HepG2 (cell line): ENCODE measurements around the gene ESYT3. TPM values are rescaled to one million over a fixed set of nuclear protein-coding genes. Genes with fewer than 3 reads are reported as not detected.

Source experiments
- ATAC-seq: fragments of 200-7000 bp; cut with Tn5 transposase; 3 replicates; pipeline ENCODE4 v1.9.1; 2020; ENCODE audit warnings: mild to moderate bottlenecking, moderate library complexity
- BruUV-seq: library from RNA; stranded (reverse); fragments of 400-500 nt; replicated peaks from 2 replicates; lab custom pipeline; 2021; lab: Mats Ljungman, UMichigan
- CTCF ChIA-PET: fragments of 300-600 bp; formaldehyde crosslinking; extraction: SDS; loops from one replicate; lab custom pipeline; 2021; ENCODE audit warnings: low total read pairs, inconsistent platforms, low intra/inter-chr PET ratio; lab: Yijun Ruan, JAX
- POLR2A ChIA-PET: fragments of 350-600 bp; sonication (Branson Sonifier 250); formaldehyde crosslinking; loops from one replicate; lab custom pipeline; 2020; ENCODE audit warnings: antibody characterized with exemption, inconsistent platforms; lab: Yijun Ruan, JAX
- DNase-seq: peaks from one replicate; pipeline ENCODE4 v3.0.0-alpha.2; 2015; ENCODE audit warnings: low spot score
- FAIRE-seq: peaks from 3 replicates; lab custom pipeline; 2011; peaks lifted over from hg19 to GRCh38; lab: Jason Lieb, UNC
- H2AFZ ChIP-seq: one replicate; pipeline ENCODE4 v1.6.1; 2011; ENCODE audit warnings: low read length, inconsistent platforms
- H3K27ac ChIP-seq: fragments of 300-600 bp; 3 replicates; pipeline ENCODE4 v1.8.0; 2011; ENCODE audit warnings: mixed run types, mild to moderate bottlenecking, mixed read lengths, low read length, inconsistent platforms; ENCODE audit not compliant: insufficient read depth; ENCODE audit errors: extremely low read length
- H3K27me3 ChIP-seq, 2 experiments: fragments of 200-600 bp in 1 of 2; 2 replicates in 1 of 2; 3 replicates in 1 of 2; pipeline versions ENCODE4 v1.6.0 to v1.8.0; 2011; ENCODE audit warnings: low read length in 2 of 2, mild to moderate bottlenecking in 2 of 2, moderate library complexity in 2 of 2, inconsistent platforms in 1 of 2; ENCODE audit not compliant: insufficient read depth in 2 of 2, control insufficient read depth in 1 of 2
- H3K36me3 ChIP-seq, 2 experiments: fragments of 200-600 bp in 1 of 2; replicated peaks in 1 of 2; 2 replicates in 1 of 2; 3 replicates in 1 of 2; pipeline versions ENCODE4 v1.5.1 to v1.8.0; 2011; ENCODE audit warnings: low read length in 2 of 2, inconsistent platforms in 1 of 2; ENCODE audit not compliant: insufficient read depth in 2 of 2, control insufficient read depth in 1 of 2
- H3K4me1 ChIP-seq: 2 replicates; pipeline ENCODE4 v1.5.1; 2012; ENCODE audit warnings: low read length, inconsistent platforms; ENCODE audit not compliant: insufficient read depth
- H3K4me2 ChIP-seq: 2 replicates; pipeline ENCODE4 v1.6.0; 2011; ENCODE audit warnings: low read depth, low read length, inconsistent platforms
- H3K4me3 ChIP-seq, 3 experiments: fragments of 200-600 bp in 1 of 3; sonication (generic), shearing (Covaris generic) in 1 of 3; replicated peaks in 1 of 3; 2 replicates each; pipeline ENCODE4 v1.5.1; 2011 to 2016; ENCODE audit warnings: low read length in 3 of 3, inconsistent platforms in 2 of 3, low read depth in 2 of 3, mild to moderate bottlenecking in 2 of 3, control low read depth in 1 of 3, mixed read lengths in 1 of 3; ENCODE audit not compliant: insufficient read depth in 1 of 3
- H3K79me2 ChIP-seq: one replicate; pipeline ENCODE4 v1.6.1; 2011; ENCODE audit warnings: low read length, inconsistent platforms; ENCODE audit not compliant: insufficient read depth
- H3K9ac ChIP-seq: 2 replicates; pipeline ENCODE4 v1.6.0; 2011; ENCODE audit warnings: mild to moderate bottlenecking, low read depth, low read length, inconsistent platforms; ENCODE audit not compliant: insufficient read depth
- H3K9me3 ChIP-seq: 2 replicates; pipeline ENCODE4 v1.5.1; 2012; ENCODE audit warnings: mild to moderate bottlenecking, low read length
- H4K20me1 ChIP-seq: 2 replicates; pipeline ENCODE4 v1.6.0; 2011; ENCODE audit warnings: inconsistent platforms, mild to moderate bottlenecking, low read length, moderate library complexity; ENCODE audit not compliant: insufficient read depth
- FOXA3 ChIP-seq: IDR thresholded peaks from 2 replicates; pipeline ENCODE4 v1.6.1; 2016; ENCODE audit warnings: missing genetic modification reagents, missing compliant biosample characterization
- FOXM1 ChIP-seq: sonication (generic); formaldehyde crosslinking; IDR thresholded peaks from 2 replicates; pipeline ENCODE4 v1.5.0; 2020; ENCODE audit warnings: missing genetic modification reagents
- HOXA9 ChIP-seq: sonication (generic); formaldehyde crosslinking; IDR thresholded peaks from 2 replicates; pipeline ENCODE4 v1.8.1; 2022; ENCODE audit warnings: missing genetic modification reagents, mild to moderate bottlenecking, moderate library complexity, borderline replicate concordance
- KAT8 ChIP-seq: IDR thresholded peaks from 2 replicates; pipeline ENCODE4 v1.6.1; 2016; ENCODE audit warnings: missing genetic modification reagents, missing compliant biosample characterization
- NFE2L1 ChIP-seq: sonication (generic); formaldehyde crosslinking; IDR thresholded peaks from 2 replicates; pipeline ENCODE4 v1.4.0; 2020; ENCODE audit warnings: missing genetic modification reagents, mild to moderate bottlenecking, borderline replicate concordance
- PAWR ChIP-seq: sonication (generic); formaldehyde crosslinking; IDR thresholded peaks from 2 replicates; pipeline ENCODE4 v1.4.0; 2020; ENCODE audit warnings: missing genetic modification reagents, mild to moderate bottlenecking, borderline replicate concordance
- TOPORS ChIP-seq: sonication (generic); formaldehyde crosslinking; IDR thresholded peaks from 2 replicates; pipeline ENCODE4 v1.8.0; 2023; ENCODE audit warnings: mild to moderate bottlenecking, missing genetic modification reagents
- ZNF446 ChIP-seq: sonication (generic); formaldehyde crosslinking; IDR thresholded peaks from 2 replicates; pipeline ENCODE4 v1.5.0; 2020; ENCODE audit warnings: mild to moderate bottlenecking, missing genetic modification reagents
- ZNF589 ChIP-seq: sonication (generic); formaldehyde crosslinking; conservative IDR thresholded peaks from 2 replicates; pipeline ENCODE4 v1.8.0; 2022; ENCODE audit warnings: mild to moderate bottlenecking, moderate library complexity, missing genetic modification reagents
- ZSCAN12 ChIP-seq: sonication (generic); formaldehyde crosslinking; IDR thresholded peaks from 2 replicates; pipeline ENCODE4 v1.9.0; 2021; ENCODE audit warnings: mild to moderate bottlenecking, missing genetic modification reagents
- WGBS: methylation state at CpG from one replicate; pipeline ENCODE4 v1.1.6; 2017; ENCODE audit warnings: low lambda C conversion rate; 5-methylcytosine and 5-hydroxymethylcytosine counted together
- in situ Hi-C: cut with HindIII; loops from 2 replicates; pipeline ENCODE4 v1.10.0; 2017; ENCODE audit warnings: low pct_unique_long_range_greater_than_20kb; ENCODE audit not compliant: extremely low pct_ligation_motif_present
- intact Hi-C: fragments of 100-400 bp; cut with micrococcal nuclease; formaldehyde crosslinking; loops from one replicate; pipeline ENCODE4 v1.10.0; 2022; ENCODE audit not compliant: unreplicated experiment
- polyA plus RNA-seq, 8 experiments: library from polyadenylated mRNA; depleted of rRNA in 3 of 8; stranded (reverse) in 7 of 8; unstranded in 1 of 8; fragments of >200 nt; fragmentation: Illumina TruSeq in 4 of 8; extraction: Trizol in 4 of 8; gene quantifications; 2 replicates each; pipeline versions ENCODE4 v1.2.1 to v1.2.3, GENCODE V29; 2011 to 2016; ENCODE audit warnings: low read depth in 4 of 8, missing spikeins in 1 of 8, mixed read lengths in 1 of 8; ENCODE audit not compliant: insufficient read depth in 1 of 8
- total RNA-seq, 5 experiments: library from RNA; depleted of rRNA; stranded (reverse); fragments of >200 nt; fragmentation: Illumina TruSeq; extraction: Trizol; gene quantifications; 2 replicates each; pipeline ENCODE4 v1.2.3, GENCODE V29; 2016; ENCODE audit warnings: low read depth in 1 of 5
- TF ChIP-seq, protein P1 (sequence below): sonication (generic); formaldehyde crosslinking; IDR thresholded peaks from 2 replicates; pipeline ENCODE4 v1.4.0; 2020; ENCODE audit warnings: missing genetic modification reagents, borderline replicate concordance
- TF ChIP-seq, protein P2 (sequence below): sonication (generic); IDR thresholded peaks from 2 replicates; pipeline ENCODE4 v1.6.1; 2016; ENCODE audit warnings: low read depth, borderline replicate concordance
- TF ChIP-seq, protein P3 (sequence below): sonication (generic); formaldehyde crosslinking; IDR thresholded peaks from 2 replicates; pipeline ENCODE4 v1.4.0; 2020; ENCODE audit warnings: missing genetic modification reagents, borderline replicate concordance

ESYT3 gene
- total and polyA plus RNA-seq, 2 of the 13 experiments (the other 11 are each of a cell fraction or from before 2014, with no cell fraction given): 1.5 to 4.1 TPM

DNA sequence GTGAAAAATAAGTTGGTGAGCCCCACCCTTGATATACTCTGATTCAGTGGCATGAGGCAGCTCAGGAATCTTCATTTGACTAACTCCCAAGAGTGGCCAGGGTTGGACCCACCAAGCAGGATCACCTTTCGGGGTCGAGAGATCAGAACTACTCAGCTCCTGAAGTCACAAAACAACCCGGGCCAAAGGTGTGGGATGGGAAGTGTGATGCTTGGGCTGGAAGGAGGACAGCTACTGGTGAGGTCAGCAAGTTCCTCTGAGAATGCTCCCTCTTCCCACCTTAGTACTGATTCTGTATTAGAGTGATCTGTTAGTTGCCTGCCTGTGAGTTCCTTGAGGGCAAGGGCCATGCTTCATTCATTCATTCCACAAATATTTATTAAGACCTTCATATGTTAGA is 15.1 kb downstream of the ESYT3 start:
- Histone ChIP-seq H4K20me1 (no peaks in the 10 kb centered on the region), H3K4me3 (no peak overlapping the region), H2AFZ (no peak overlapping the region), H3K4me2 (no peak overlapping the region), H3K79me2 (no peaks in the 10 kb centered on the region), H3K36me3 (no peaks in the 10 kb centered on the region; a peak in 1 of 5 replicates), H3K9ac (no peak overlapping the region), H3K9me3 (no peaks in the 10 kb centered on the region), H3K27me3 (no peaks in the 10 kb centered on the region), H3K27ac (no peak overlapping the region), H3K4me1 (no peaks in the 10 kb centered on the region)
- ChIA-PET CTCF (no interaction called here), POLR2A (no interaction called here)
- intact Hi-C loops (no loop called here), in situ Hi-C loops (no loop called here)
- FAIRE-seq (no peak), ATAC-seq (no peak), DNase-seq (no peak)
- TF ChIP-seq KAT8 (no peak), FOXM1 (CRISPR knock-in tag) (no peak), ZNF589 (CRISPR knock-in tag) (no peak), TOPORS (CRISPR knock-in tag) (no peak), FOXA3 (no peak), PAWR (CRISPR knock-in tag) (no peak), NFE2L1 (CRISPR knock-in tag) (no peak)
- WGBS: 85% methylated on average over 3 of the region's 3 CpGs
- no TSS peak for BruUV-seq

DNA sequence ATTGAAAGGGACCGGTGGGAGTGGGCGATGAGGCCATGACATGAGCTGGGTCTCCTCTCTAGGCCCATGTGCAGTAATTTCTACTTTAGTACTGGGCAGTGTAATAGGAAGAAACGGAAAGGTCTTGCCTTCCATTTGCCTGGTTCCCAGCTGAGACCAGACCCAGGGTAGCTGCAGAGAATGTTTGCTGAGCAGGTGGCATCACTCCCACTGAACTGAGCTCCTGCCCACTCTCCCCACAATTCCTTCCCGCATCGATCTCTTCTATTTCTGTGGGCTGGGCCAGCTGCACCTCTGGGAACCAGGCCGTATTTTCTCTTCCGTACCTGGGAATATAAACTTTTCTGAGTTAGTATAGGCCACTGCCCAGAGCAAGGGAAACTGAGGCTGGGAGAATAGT is 15.8 kb downstream of the ESYT3 start:
- Histone ChIP-seq H3K79me2 (no peaks in the 10 kb centered on the region), H2AFZ (no peak overlapping the region), H3K27ac (no peak overlapping the region), H3K4me1 (no peaks in the 10 kb centered on the region), H3K9me3 (no peaks in the 10 kb centered on the region), H4K20me1 (no peaks in the 10 kb centered on the region), H3K27me3 (no peaks in the 10 kb centered on the region), H3K4me3 (no peak overlapping the region), H3K9ac (no peak overlapping the region), H3K4me2 (no peak overlapping the region), H3K36me3 (no peaks in the 10 kb centered on the region; a peak in 2 of 5 replicates)
- ATAC-seq (no peak), FAIRE-seq (no peak), DNase-seq (no peak)
- ChIA-PET CTCF (no interaction called here), POLR2A (no interaction called here)
- in situ Hi-C loops (no loop called here), intact Hi-C loops (no loop called here)
- WGBS: 92% methylated on average over 7 of the region's 7 CpGs
- no TSS peak for BruUV-seq
- TF ChIP-seq, protein P1, sequence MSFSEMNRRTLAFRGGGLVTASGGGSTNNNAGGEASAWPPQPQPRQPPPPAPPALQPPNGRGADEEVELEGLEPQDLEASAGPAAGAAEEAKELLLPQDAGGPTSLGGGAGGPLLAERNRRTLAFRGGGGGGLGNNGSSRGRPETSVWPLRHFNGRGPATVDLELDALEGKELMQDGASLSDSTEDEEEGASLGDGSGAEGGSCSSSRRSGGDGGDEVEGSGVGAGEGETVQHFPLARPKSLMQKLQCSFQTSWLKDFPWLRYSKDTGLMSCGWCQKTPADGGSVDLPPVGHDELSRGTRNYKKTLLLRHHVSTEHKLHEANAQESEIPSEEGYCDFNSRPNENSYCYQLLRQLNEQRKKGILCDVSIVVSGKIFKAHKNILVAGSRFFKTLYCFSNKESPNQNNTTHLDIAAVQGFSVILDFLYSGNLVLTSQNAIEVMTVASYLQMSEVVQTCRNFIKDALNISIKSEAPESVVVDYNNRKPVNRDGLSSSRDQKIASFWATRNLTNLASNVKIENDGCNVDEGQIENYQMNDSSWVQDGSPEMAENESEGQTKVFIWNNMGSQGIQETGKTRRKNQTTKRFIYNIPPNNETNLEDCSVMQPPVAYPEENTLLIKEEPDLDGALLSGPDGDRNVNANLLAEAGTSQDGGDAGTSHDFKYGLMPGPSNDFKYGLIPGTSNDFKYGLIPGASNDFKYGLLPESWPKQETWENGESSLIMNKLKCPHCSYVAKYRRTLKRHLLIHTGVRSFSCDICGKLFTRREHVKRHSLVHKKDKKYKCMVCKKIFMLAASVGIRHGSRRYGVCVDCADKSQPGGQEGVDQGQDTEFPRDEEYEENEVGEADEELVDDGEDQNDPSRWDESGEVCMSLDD: no peak
- TF ChIP-seq ZNF446 (CRISPR knock-in tag) (no peak), HOXA9 (CRISPR knock-in tag) (no peak), ZSCAN12 (CRISPR knock-in tag) (no peak)
- TF ChIP-seq, protein P2, sequence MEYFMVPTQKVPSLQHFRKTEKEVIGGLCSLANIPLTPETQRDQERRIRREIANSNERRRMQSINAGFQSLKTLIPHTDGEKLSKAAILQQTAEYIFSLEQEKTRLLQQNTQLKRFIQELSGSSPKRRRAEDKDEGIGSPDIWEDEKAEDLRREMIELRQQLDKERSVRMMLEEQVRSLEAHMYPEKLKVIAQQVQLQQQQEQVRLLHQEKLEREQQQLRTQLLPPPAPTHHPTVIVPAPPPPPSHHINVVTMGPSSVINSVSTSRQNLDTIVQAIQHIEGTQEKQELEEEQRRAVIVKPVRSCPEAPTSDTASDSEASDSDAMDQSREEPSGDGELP: no peak
- TF ChIP-seq, protein P3, sequence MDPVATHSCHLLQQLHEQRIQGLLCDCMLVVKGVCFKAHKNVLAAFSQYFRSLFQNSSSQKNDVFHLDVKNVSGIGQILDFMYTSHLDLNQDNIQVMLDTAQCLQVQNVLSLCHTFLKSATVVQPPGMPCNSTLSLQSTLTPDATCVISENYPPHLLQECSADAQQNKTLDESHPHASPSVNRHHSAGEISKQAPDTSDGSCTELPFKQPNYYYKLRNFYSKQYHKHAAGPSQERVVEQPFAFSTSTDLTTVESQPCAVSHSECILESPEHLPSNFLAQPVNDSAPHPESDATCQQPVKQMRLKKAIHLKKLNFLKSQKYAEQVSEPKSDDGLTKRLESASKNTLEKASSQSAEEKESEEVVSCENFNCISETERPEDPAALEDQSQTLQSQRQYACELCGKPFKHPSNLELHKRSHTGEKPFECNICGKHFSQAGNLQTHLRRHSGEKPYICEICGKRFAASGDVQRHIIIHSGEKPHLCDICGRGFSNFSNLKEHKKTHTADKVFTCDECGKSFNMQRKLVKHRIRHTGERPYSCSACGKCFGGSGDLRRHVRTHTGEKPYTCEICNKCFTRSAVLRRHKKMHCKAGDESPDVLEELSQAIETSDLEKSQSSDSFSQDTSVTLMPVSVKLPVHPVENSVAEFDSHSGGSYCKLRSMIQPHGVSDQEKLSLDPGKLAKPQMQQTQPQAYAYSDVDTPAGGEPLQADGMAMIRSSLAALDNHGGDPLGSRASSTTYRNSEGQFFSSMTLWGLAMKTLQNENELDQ (CRISPR knock-in tag): no peak
